Fibroblast of mammary gland (primary cell): Measurements from ENCODE around the gene TTC28.

Experiments
- DNase-seq: peaks from one replicate; pipeline ENCODE4 v3.0.0-alpha.2; 2010; ENCODE audit warnings: low read depth
- H3K4me3 ChIP-seq: 2 replicates; pipeline ENCODE4 v1.5.1; 2011; ENCODE audit warnings: low read depth, mild to moderate bottlenecking, low read length, moderate library complexity; ENCODE audit not compliant: control insufficient read depth
- CTCF ChIP-seq: conservative IDR thresholded peaks from 2 replicates; pipeline ENCODE4 v1.5.1; 2011; ENCODE audit warnings: low read depth, low read length, inconsistent platforms; ENCODE audit not compliant: control insufficient read depth, insufficient read depth

The TTC28 gene

GRCh38 chr22:28429711-28430110, 249.9 kb downstream of the TTC28 start:
- TF ChIP-seq CTCF, result no peak
- no peak for DNase-seq
- no peak overlapping the region for H3K4me3 ChIP-seq

GRCh38 chr22:28428271-28428670, 251.4 kb downstream of the TTC28 start:
- no peak for DNase-seq
- no peak overlapping the region for H3K4me3 ChIP-seq
- TF ChIP-seq CTCF, result no peak

GRCh38 chr22:28426346-28427132, 253.1 kb downstream of the TTC28 start:
- no peak for TF ChIP-seq CTCF
- DNase-seq, result no peak
- no peak overlapping the region for H3K4me3 ChIP-seq

- TF ChIP-seq CTCF, result no peak
- no peak for DNase-seq
- H3K4me3 ChIP-seq, result no peak overlapping the region
Measured at GRCh38 chr22:28425211-28425610, 254.4 kb downstream of the TTC28 start.

GRCh38 chr22:28424427-28425080, 255.1 kb downstream of the TTC28 start:
- DNase-seq, result peak; percentile 52
- no peak for TF ChIP-seq CTCF

GRCh38 chr22:28419919-28420318, 259.7 kb downstream of the TTC28 start:
- TF ChIP-seq CTCF, result no peak
- no peak for DNase-seq
- H3K4me3 ChIP-seq, result no peak overlapping the region

More at GRCh38 chr22:28424427-28425080, 255.1 kb downstream of the TTC28 start:
- no peak overlapping the region for H3K4me3 ChIP-seq
